Measurements from ENCODE around the gene OCA2.

DNA sequence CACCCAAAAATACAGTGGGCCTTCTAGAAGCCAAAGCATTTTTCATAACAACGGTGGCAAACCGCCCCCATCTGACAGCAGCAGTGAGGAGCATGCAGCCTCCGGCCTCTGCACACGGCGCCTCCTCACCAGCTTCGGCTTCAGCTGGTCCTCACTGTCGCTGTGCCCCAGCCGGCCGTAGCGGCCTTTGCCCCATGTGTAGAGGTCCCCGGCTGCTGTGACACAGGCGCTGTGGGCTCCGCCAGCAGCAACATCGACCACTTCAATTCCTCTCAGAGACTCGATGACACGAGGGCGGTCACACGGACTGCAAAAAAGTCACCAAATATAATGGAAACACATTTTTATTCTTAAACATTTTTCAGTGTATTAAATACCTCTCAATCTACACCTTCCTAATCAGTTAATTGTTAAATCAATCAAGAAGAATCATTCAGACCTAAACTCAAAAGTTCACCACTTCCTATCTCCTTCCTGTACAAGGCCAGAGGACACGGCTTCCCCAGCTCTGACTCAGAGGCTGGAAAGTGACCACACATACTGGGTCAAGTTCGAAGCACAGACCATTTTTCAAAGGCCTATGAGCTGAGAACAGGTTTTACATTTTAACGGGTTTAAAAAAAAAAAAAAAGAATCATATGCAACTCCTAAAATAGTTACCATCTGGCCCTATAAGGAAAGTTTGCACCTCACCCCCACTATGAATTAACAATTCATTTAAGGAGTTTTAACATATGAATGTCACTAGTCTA is 33.6 kb upstream of the OCA2 start:
- TF ChIP-seq, protein P1, sequence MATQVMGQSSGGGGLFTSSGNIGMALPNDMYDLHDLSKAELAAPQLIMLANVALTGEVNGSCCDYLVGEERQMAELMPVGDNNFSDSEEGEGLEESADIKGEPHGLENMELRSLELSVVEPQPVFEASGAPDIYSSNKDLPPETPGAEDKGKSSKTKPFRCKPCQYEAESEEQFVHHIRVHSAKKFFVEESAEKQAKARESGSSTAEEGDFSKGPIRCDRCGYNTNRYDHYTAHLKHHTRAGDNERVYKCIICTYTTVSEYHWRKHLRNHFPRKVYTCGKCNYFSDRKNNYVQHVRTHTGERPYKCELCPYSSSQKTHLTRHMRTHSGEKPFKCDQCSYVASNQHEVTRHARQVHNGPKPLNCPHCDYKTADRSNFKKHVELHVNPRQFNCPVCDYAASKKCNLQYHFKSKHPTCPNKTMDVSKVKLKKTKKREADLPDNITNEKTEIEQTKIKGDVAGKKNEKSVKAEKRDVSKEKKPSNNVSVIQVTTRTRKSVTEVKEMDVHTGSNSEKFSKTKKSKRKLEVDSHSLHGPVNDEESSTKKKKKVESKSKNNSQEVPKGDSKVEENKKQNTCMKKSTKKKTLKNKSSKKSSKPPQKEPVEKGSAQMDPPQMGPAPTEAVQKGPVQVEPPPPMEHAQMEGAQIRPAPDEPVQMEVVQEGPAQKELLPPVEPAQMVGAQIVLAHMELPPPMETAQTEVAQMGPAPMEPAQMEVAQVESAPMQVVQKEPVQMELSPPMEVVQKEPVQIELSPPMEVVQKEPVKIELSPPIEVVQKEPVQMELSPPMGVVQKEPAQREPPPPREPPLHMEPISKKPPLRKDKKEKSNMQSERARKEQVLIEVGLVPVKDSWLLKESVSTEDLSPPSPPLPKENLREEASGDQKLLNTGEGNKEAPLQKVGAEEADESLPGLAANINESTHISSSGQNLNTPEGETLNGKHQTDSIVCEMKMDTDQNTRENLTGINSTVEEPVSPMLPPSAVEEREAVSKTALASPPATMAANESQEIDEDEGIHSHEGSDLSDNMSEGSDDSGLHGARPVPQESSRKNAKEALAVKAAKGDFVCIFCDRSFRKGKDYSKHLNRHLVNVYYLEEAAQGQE (IDR thresholded peaks at IDR 0.05; ENCODE audit: insufficient read depth in 1 of 2, low read depth in 2 of 2, low read length in 1 of 2): no peak
- TF ChIP-seq CTCF (IDR thresholded peaks at IDR 0.05) (no peak), POLR2AphosphoS5 (IDR thresholded peaks at IDR 0.05; ENCODE audit: low read depth, low read length) (no peak), TCF7L2 (IDR thresholded peaks at IDR 0.05; ENCODE audit: low read depth, low read length) (no peak)

All from Panc1 (cell line).